ENCODE results near the gene MED12L.

MED12L gene

DNA sequence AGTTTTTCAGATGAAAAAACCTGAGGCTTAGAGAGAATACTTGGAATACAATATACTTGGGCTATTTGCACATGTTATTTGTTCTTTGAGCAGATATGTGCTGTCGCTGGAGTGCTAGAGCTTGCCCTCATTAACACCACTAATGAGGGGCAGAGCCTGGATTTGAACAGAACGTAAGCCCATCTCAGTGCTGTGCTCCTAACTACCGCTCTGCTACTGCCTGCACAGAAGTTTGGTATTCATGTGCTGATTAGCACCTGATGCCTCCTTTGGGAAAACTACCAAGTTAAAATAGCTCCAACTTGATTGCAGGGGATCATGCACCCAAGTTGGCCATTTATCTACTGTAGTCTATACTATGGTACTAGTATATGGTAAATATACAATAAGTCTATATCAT, 227.5 kb downstream of the MED12L start (continued):
- TF ChIP-seq, protein P1, sequence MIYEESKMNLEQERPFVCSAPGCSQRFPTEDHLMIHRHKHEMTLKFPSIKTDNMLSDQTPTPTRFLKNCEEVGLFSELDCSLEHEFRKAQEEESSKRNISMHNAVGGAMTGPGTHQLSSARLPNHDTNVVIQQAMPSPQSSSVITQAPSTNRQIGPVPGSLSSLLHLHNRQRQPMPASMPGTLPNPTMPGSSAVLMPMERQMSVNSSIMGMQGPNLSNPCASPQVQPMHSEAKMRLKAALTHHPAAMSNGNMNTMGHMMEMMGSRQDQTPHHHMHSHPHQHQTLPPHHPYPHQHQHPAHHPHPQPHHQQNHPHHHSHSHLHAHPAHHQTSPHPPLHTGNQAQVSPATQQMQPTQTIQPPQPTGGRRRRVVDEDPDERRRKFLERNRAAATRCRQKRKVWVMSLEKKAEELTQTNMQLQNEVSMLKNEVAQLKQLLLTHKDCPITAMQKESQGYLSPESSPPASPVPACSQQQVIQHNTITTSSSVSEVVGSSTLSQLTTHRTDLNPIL (CRISPR knock-in tag; IDR thresholded peaks at IDR 0.05; ENCODE audit: low read depth), result no peak
- TF ChIP-seq ZNF8 (CRISPR knock-in tag; IDR thresholded peaks at IDR 0.05) (no peak), CSRNP3 (CRISPR knock-in tag; IDR thresholded peaks at IDR 0.05) (no peak), CSDC2 (CRISPR knock-in tag; IDR thresholded peaks at IDR 0.05) (no peak), ZFP3 (CRISPR knock-in tag; IDR thresholded peaks at IDR 0.05) (no peak)

DNA sequence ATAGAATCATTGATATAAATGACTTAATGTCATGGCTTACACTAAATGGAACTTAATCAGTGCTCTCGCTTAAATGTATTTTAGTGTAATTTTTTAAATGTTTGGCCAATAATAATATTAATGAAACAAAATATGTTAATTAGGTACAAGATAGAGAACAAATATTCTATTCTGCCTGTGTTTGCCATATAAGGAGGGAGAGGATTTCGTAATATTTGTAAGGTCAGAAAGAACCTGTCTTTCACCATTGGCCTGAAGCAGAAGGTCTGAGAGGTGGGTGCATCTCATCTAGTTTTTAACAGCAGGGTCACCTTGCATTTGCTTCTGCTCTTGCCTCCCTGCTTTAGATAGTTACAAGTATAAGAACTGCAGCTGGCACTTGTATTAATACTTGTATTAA, 228.7 kb downstream of the MED12L start:
- no peak for ATAC-seq
- TF ChIP-seq ESRRG (CRISPR knock-in tag; IDR thresholded peaks at IDR 0.05), result no peak
- no peak for TF ChIP-seq ZC3H10 (CRISPR knock-in tag; IDR thresholded peaks at IDR 0.05)
- TF ChIP-seq ZNF8 (CRISPR knock-in tag; IDR thresholded peaks at IDR 0.05), result no peak
- no peak for TF ChIP-seq TOX (CRISPR knock-in tag; IDR thresholded peaks at IDR 0.05; ENCODE audit: borderline replicate concordance)
- TF ChIP-seq ISL1 (CRISPR knock-in tag; IDR thresholded peaks at IDR 0.05), result no peak
- TF ChIP-seq, protein P2, sequence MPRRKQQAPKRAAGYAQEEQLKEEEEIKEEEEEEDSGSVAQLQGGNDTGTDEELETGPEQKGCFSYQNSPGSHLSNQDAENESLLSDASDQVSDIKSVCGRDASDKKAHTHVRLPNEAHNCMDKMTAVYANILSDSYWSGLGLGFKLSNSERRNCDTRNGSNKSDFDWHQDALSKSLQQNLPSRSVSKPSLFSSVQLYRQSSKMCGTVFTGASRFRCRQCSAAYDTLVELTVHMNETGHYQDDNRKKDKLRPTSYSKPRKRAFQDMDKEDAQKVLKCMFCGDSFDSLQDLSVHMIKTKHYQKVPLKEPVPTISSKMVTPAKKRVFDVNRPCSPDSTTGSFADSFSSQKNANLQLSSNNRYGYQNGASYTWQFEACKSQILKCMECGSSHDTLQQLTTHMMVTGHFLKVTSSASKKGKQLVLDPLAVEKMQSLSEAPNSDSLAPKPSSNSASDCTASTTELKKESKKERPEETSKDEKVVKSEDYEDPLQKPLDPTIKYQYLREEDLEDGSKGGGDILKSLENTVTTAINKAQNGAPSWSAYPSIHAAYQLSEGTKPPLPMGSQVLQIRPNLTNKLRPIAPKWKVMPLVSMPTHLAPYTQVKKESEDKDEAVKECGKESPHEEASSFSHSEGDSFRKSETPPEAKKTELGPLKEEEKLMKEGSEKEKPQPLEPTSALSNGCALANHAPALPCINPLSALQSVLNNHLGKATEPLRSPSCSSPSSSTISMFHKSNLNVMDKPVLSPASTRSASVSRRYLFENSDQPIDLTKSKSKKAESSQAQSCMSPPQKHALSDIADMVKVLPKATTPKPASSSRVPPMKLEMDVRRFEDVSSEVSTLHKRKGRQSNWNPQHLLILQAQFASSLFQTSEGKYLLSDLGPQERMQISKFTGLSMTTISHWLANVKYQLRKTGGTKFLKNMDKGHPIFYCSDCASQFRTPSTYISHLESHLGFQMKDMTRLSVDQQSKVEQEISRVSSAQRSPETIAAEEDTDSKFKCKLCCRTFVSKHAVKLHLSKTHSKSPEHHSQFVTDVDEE (CRISPR knock-in tag; IDR thresholded peaks at IDR 0.05), result no peak
- no peak for TF ChIP-seq ZNF565 (CRISPR knock-in tag; conservative IDR thresholded peaks at IDR 0.05; ENCODE audit: low read depth)
- no peak for TF ChIP-seq RARB (CRISPR knock-in tag; IDR thresholded peaks at IDR 0.05)
- no peak for TF ChIP-seq ZFP30 (CRISPR knock-in tag; IDR thresholded peaks at IDR 0.05)
- no peak for TF ChIP-seq ZNF70 (CRISPR knock-in tag; IDR thresholded peaks at IDR 0.05)
- TF ChIP-seq CSRNP3 (CRISPR knock-in tag; IDR thresholded peaks at IDR 0.05), result no peak
- TF ChIP-seq SNAI2 (CRISPR knock-in tag; IDR thresholded peaks at IDR 0.05), result no peak
- no peak for TF ChIP-seq CSDC2 (CRISPR knock-in tag; IDR thresholded peaks at IDR 0.05)
- no peak for TF ChIP-seq POU6F1 (CRISPR knock-in tag; IDR thresholded peaks at IDR 0.05; ENCODE audit: borderline replicate concordance, low read depth)
- no peak for TF ChIP-seq GLIS3 (CRISPR knock-in tag; IDR thresholded peaks at IDR 0.05)
- TF ChIP-seq BACH2 (CRISPR knock-in tag; IDR thresholded peaks at IDR 0.05; ENCODE audit: borderline replicate concordance), result no peak
- no peak for TF ChIP-seq ARNTL (CRISPR knock-in tag; IDR thresholded peaks at IDR 0.05; ENCODE audit: borderline replicate concordance, low read depth)

- no peak for ATAC-seq
- TF ChIP-seq, protein P3, sequence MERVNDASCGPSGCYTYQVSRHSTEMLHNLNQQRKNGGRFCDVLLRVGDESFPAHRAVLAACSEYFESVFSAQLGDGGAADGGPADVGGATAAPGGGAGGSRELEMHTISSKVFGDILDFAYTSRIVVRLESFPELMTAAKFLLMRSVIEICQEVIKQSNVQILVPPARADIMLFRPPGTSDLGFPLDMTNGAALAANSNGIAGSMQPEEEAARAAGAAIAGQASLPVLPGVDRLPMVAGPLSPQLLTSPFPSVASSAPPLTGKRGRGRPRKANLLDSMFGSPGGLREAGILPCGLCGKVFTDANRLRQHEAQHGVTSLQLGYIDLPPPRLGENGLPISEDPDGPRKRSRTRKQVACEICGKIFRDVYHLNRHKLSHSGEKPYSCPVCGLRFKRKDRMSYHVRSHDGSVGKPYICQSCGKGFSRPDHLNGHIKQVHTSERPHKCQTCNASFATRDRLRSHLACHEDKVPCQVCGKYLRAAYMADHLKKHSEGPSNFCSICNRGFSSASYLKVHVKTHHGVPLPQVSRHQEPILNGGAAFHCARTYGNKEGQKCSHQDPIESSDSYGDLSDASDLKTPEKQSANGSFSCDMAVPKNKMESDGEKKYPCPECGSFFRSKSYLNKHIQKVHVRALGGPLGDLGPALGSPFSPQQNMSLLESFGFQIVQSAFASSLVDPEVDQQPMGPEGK (CRISPR knock-in tag; IDR thresholded peaks at IDR 0.05; ENCODE audit: borderline replicate concordance), result no peak
- no peak for TF ChIP-seq TOX (CRISPR knock-in tag; IDR thresholded peaks at IDR 0.05; ENCODE audit: borderline replicate concordance)
- TF ChIP-seq OSR1 (CRISPR knock-in tag; IDR thresholded peaks at IDR 0.05), result no peak
- TF ChIP-seq, protein P1 (CRISPR knock-in tag; IDR thresholded peaks at IDR 0.05; ENCODE audit: low read depth), result no peak
- no peak for TF ChIP-seq TCF4 (CRISPR knock-in tag; IDR thresholded peaks at IDR 0.05; ENCODE audit: borderline replicate concordance)
- no peak for TF ChIP-seq BACH2 (CRISPR knock-in tag; IDR thresholded peaks at IDR 0.05; ENCODE audit: borderline replicate concordance)
- no peak for TF ChIP-seq CSRNP3 (CRISPR knock-in tag; IDR thresholded peaks at IDR 0.05)
- no peak for TF ChIP-seq SNAI2 (CRISPR knock-in tag; IDR thresholded peaks at IDR 0.05)
- TF ChIP-seq ISL1 (CRISPR knock-in tag; IDR thresholded peaks at IDR 0.05), result no peak
- TF ChIP-seq ZNF70 (CRISPR knock-in tag; IDR thresholded peaks at IDR 0.05), result no peak
Observed at GRCh38 chr3:151314593-151314992, 229.1 kb downstream of the MED12L start.
